HL-60 (cell line): ENCODE measurements around the gene ZNF544.

Experiments used
- DNase-seq, 2 experiments: peaks; one replicate each; pipeline ENCODE4 v3.0.0-alpha.2; 2010 to 2020; ENCODE audit warnings: low read depth in 1 of 2, low spot score in 1 of 2
- H3K27ac ChIP-seq: fragments of 250-450 bp; sonication (Bioruptor Pico); replicated peaks from 2 replicates; pipeline ENCODE4 v1.5.1; 2020; ENCODE audit warnings: mild to moderate bottlenecking, moderate library complexity
- H3K27me3 ChIP-seq: fragments of 250-450 bp; sonication (Bioruptor Pico); 2 replicates; pipeline ENCODE4 v1.5.1; 2021; ENCODE audit warnings: mild to moderate bottlenecking, moderate library complexity; ENCODE audit not compliant: insufficient read depth, poor library complexity, severe bottlenecking
- H3K4me3 ChIP-seq: replicated peaks from 2 replicates; pipeline ENCODE4 v1.5.1; 2011; ENCODE audit warnings: mild to moderate bottlenecking, control low read depth, low read length; ENCODE audit not compliant: insufficient read depth
- GABPA ChIP-seq: IDR thresholded peaks from 2 replicates; pipeline ENCODE4 v1.6.1; 2012; ENCODE audit warnings: low read depth
- POLR2AphosphoS5 ChIP-seq: IDR thresholded peaks from 2 replicates; pipeline ENCODE4 v1.6.1; 2012; ENCODE audit warnings: low read depth
- REST ChIP-seq: IDR thresholded peaks from 2 replicates; pipeline ENCODE4 v1.6.1; 2012; ENCODE audit warnings: low read depth; ENCODE audit not compliant: insufficient replicate concordance
- SPI1 ChIP-seq: IDR thresholded peaks from 2 replicates; pipeline ENCODE4 v1.6.1; 2012; ENCODE audit warnings: low read depth, mild to moderate bottlenecking, borderline replicate concordance
- TF ChIP-seq, protein P1 (sequence below): IDR thresholded peaks from one replicate; pipeline ENCODE4 v1.5.1; 2011; ENCODE audit warnings: low read length, control low read depth, inconsistent platforms; ENCODE audit not compliant: insufficient read depth

ZNF544 gene

GRCh38 chr19:58279042-58279924, 50.6 kb downstream of the ZNF544 start:
- peak overlapping the region; percentile 82 for H3K4me3 ChIP-seq
- no peaks in the 10 kb centered on the region for H3K27me3 ChIP-seq
- TF ChIP-seq, protein P1, sequence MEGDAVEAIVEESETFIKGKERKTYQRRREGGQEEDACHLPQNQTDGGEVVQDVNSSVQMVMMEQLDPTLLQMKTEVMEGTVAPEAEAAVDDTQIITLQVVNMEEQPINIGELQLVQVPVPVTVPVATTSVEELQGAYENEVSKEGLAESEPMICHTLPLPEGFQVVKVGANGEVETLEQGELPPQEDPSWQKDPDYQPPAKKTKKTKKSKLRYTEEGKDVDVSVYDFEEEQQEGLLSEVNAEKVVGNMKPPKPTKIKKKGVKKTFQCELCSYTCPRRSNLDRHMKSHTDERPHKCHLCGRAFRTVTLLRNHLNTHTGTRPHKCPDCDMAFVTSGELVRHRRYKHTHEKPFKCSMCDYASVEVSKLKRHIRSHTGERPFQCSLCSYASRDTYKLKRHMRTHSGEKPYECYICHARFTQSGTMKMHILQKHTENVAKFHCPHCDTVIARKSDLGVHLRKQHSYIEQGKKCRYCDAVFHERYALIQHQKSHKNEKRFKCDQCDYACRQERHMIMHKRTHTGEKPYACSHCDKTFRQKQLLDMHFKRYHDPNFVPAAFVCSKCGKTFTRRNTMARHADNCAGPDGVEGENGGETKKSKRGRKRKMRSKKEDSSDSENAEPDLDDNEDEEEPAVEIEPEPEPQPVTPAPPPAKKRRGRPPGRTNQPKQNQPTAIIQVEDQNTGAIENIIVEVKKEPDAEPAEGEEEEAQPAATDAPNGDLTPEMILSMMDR, result no peak
- 0 out of 2 replicates have a peak, but pooled peaks have one; percentile 24 for TF ChIP-seq POLR2AphosphoS5
- H3K27ac ChIP-seq, result peak overlapping the region; percentile 94
- peak in 1 of 2 experiments; percentile 34 for DNase-seq

GRCh38 chr19:58279925-58280316, 51.2 kb downstream of the ZNF544 start:
- DNase-seq, result no peak
- peak overlapping the region; percentile 82 for H3K4me3 ChIP-seq
- H3K27ac ChIP-seq, result peak overlapping the region; percentile 94
- no peak for TF ChIP-seq GABPA
- TF ChIP-seq POLR2AphosphoS5, result no peak
- TF ChIP-seq SPI1, result no peak
- no peak for TF ChIP-seq REST
- TF ChIP-seq, protein P1, result no peak
- H3K27me3 ChIP-seq, result no peaks in the 10 kb centered on the region

DNA sequence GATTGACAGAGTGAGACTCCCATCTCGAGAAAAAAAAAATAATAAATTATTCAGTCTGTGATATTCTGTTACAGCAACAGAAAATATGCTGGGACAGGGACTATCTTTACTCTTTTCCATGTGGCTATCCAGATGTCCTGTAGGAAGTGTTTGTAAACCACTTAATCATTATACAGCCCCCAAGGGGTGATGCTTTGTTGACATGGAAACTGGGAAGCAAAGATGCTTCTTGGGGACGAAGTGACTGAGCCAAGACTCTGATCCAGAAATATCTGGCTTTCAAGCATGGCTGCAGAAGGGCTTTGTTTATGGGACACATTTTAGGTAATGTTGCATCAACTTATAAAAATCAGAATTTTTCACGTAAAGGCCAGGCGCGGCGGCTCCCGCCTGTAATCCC, 55.5 kb downstream of the ZNF544 start:
- H3K27me3 ChIP-seq, result no peaks in the 10 kb centered on the region
- DNase-seq, result no peak
- no peak for TF ChIP-seq SPI1
- no peak for TF ChIP-seq REST
- no peak for TF ChIP-seq GABPA
- TF ChIP-seq, protein P1, result no peak
- no peak for TF ChIP-seq POLR2AphosphoS5

More for the DNA sequence above, 55.5 kb downstream of the ZNF544 start:
- H3K27ac ChIP-seq, result no peak overlapping the region
- H3K4me3 ChIP-seq, result no peak overlapping the region
